Breast epithelium (tissue), 3 donors: ENCODE results near the gene ZNF292.

Experiments used
- POLR2A ChIP-seq: fragments of 450-650 bp; IDR thresholded peaks from one replicate; pipeline ENCODE4 v1.6.1; 2016; ENCODE audit warnings: antibody characterized with exemption, mild to moderate bottlenecking, moderate library complexity
- POLR2AphosphoS5 ChIP-seq, 3 donors: sonication (generic); formaldehyde crosslinking; IDR thresholded peaks; one replicate each; pipeline ENCODE4 v1.6.1; 2017; ENCODE audit warnings: antibody characterized with exemption in 3 of 3

GRCh38 chr6:87151471-87151780 lies 3.9 kb upstream of the ZNF292 start:
- TF ChIP-seq POLR2A: no peak
- no peak for TF ChIP-seq POLR2AphosphoS5 (IDR thresholded peaks at IDR 0.05)
